Calu3 (cell line): Measurements from ENCODE around the gene RAB3GAP2. TPM values are rescaled to one million over a fixed set of nuclear protein-coding genes. Genes with fewer than 3 reads are reported as not detected.
"Not testable (repeated sequence)": the region's sequence is repeated elsewhere in the genome, so short reads cannot be mapped to it uniquely, and the experiment has no call there.

Experiments used
- BruUV-seq: library from RNA; stranded (reverse); fragments of 400-500 nt; replicated peaks from 2 replicates; lab custom pipeline; 2021; lab: Mats Ljungman, UMichigan
- CTCF ChIA-PET: fragments of 300-600 bp; sonication (Branson Sonifier 250); formaldehyde crosslinking; loops from one replicate; lab custom pipeline; 2022; ENCODE audit warnings: antibody characterized with exemption; lab: Charles Lee
- DNase-seq: peaks from one replicate; pipeline ENCODE4 v3.0.0; 2022
- H3K27ac Mint-ChIP-seq: one replicate; pipeline ENCODE4 v1.8.0; 2022; ENCODE audit warnings: mixed read lengths; ENCODE audit not compliant: unreplicated experiment
- H3K27me3 Mint-ChIP-seq: one replicate; pipeline ENCODE4 v1.8.0; 2022; ENCODE audit warnings: mixed read lengths; ENCODE audit not compliant: unreplicated experiment
- H3K36me3 Mint-ChIP-seq: one replicate; pipeline ENCODE4 v1.8.0; 2022; ENCODE audit warnings: mild to moderate bottlenecking, moderate library complexity, mixed read lengths; ENCODE audit not compliant: insufficient read depth, unreplicated experiment
- H3K4me1 Mint-ChIP-seq: one replicate; pipeline ENCODE4 v1.8.0; 2022; ENCODE audit warnings: mild to moderate bottlenecking, low read depth, mixed read lengths; ENCODE audit not compliant: unreplicated experiment
- H3K4me3 Mint-ChIP-seq: one replicate; pipeline ENCODE4 v1.8.0; 2022; ENCODE audit warnings: mild to moderate bottlenecking, low read depth, moderate library complexity, mixed read lengths; ENCODE audit not compliant: unreplicated experiment
- H3K9me3 Mint-ChIP-seq: one replicate; pipeline ENCODE4 v1.8.0; 2022; ENCODE audit warnings: low read depth, mixed read lengths; ENCODE audit not compliant: unreplicated experiment
- CTCF ChIP-seq: fragments of 200-600 bp; IDR thresholded peaks from one replicate; pipeline ENCODE4 v1.8.0; 2022; ENCODE audit warnings: antibody characterized with exemption; ENCODE audit not compliant: unreplicated experiment
- intact Hi-C: fragments of 100-400 bp; cut with micrococcal nuclease; formaldehyde crosslinking; loops from one replicate; pipeline ENCODE4 v1.10.0; 2022; ENCODE audit not compliant: unreplicated experiment
- total RNA-seq: library from RNA; stranded (reverse); gene quantifications from 2 replicates; pipeline ENCODE4 v1.2.3, GENCODE V29; 2022

RAB3GAP2 gene
- total RNA-seq, 1 experiment from 2014 or later: 48.0 TPM

GRCh38 chr1:220219136-220219442 is 53.2 kb downstream of the RAB3GAP2 start:
- Mint-ChIP-seq H3K4me1 (no peaks in the 10 kb centered on the region), H3K27ac (no peak overlapping the region), H3K27me3 (no peaks in the 10 kb centered on the region), H3K9me3 (no peaks in the 10 kb centered on the region), H3K4me3 (no peak overlapping the region), H3K36me3 (no peaks in the 10 kb centered on the region)
- intact Hi-C loops: loop anchor here (2.0 to 5.0 kb wide), 3 partner anchors 53 to 558 kb away; partner anchors contain the start of gene RAB3GAP2
- no peak for TF ChIP-seq CTCF
- no TSS peak for BruUV-seq
- DNase-seq: no peak
- CTCF ChIA-PET: interaction anchor here (0.6 to 1.7 kb wide), 14 partner anchors 9 to 775 kb away, joined by 3 to 11 read pairs (median 4); partner anchors contain the start of genes MTARC2 and RAB3GAP2

GRCh38 chr1:220218397-220219135 is 53.7 kb downstream of the RAB3GAP2 start:
- DNase-seq: peak; percentile 64
- H3K27me3 Mint-ChIP-seq, H3K36me3 Mint-ChIP-seq, H3K4me3 Mint-ChIP-seq, H3K27ac Mint-ChIP-seq, H3K4me1 Mint-ChIP-seq, H3K9me3 Mint-ChIP-seq, BruUV-seq: not testable (repeated sequence)
- CTCF ChIA-PET: interaction anchor here (0.6 to 1.7 kb wide), 15 partner anchors 9 to 775 kb away, joined by 3 to 11 read pairs (median 4); partner anchors contain the start of genes MTARC2 and RAB3GAP2
- TF ChIP-seq CTCF: peak; percentile 54
- intact Hi-C loops: loop anchor here (2.0 to 5.0 kb wide), 3 partner anchors 54 to 558 kb away; partner anchors contain the start of gene RAB3GAP2

GRCh38 chr1:220217383-220217988 is 54.8 kb downstream of the RAB3GAP2 start:
- no peak overlapping the region for H3K4me3 Mint-ChIP-seq
- H3K27me3 Mint-ChIP-seq: no peaks in the 10 kb centered on the region
- H3K27ac Mint-ChIP-seq: no peak overlapping the region
- H3K9me3 Mint-ChIP-seq: no peaks in the 10 kb centered on the region
- peak; percentile 44 for DNase-seq
- no TSS peak for BruUV-seq
- TF ChIP-seq CTCF: no peak
- no peaks in the 10 kb centered on the region for H3K36me3 Mint-ChIP-seq
- H3K4me1 Mint-ChIP-seq: no peaks in the 10 kb centered on the region
- intact Hi-C loops: loop anchor here (1.0 to 5.0 kb wide), 3 partner anchors 55 to 380 kb away; partner anchors contain the start of gene RAB3GAP2
- CTCF ChIA-PET: no interaction called here

- DNase-seq: no peak
- Mint-ChIP-seq H3K4me1 (no peaks in the 10 kb centered on the region), H3K36me3 (peaks cover 6% of the 10 kb centered on the region), H3K27ac (no peak overlapping the region), H3K4me3 (no peak overlapping the region), H3K27me3 (no peaks in the 10 kb centered on the region), H3K9me3 (no peaks in the 10 kb centered on the region)
- intact Hi-C loops: no loop called here
- no peak for TF ChIP-seq CTCF
- CTCF ChIA-PET: interaction anchor here (0.7 kb wide), 2 partner anchors 42 to 1626 kb away, joined by 3 to 4 read pairs; no protein-coding TSS in a partner anchor
- BruUV-seq: no TSS peak
These were observed 58.8 kb downstream of the RAB3GAP2 start for GRCh38 chr1:220213382-220213983.
